OCI-M2 (cell line): Measurements from ENCODE around the gene MYH7.
"Not testable (repeated sequence)": the region's sequence is repeated elsewhere in the genome, so short reads cannot be mapped to it uniquely, and the experiment has no call there.

Experiments used
- DNase-seq: peaks from one replicate; lab custom pipeline; 2025; ENCODE audit not compliant: unreplicated experiment; lab: John Stamatoyannopoulos, UW

Gene MYH7

GRCh38 chr14:23408307-23408630 is 27.2 kb downstream of the MYH7 start:
- no peak for DNase-seq

- DNase-seq, result no peak
Measured at GRCh38 chr14:23407516-23408306, 27.7 kb downstream of the MYH7 start, which contains the start of gene MYH6. Gene MYH6 (minus strand): TSS chr14:23408273. CDS start chr14:23407223, 1,050 bp downstream.

DNA sequence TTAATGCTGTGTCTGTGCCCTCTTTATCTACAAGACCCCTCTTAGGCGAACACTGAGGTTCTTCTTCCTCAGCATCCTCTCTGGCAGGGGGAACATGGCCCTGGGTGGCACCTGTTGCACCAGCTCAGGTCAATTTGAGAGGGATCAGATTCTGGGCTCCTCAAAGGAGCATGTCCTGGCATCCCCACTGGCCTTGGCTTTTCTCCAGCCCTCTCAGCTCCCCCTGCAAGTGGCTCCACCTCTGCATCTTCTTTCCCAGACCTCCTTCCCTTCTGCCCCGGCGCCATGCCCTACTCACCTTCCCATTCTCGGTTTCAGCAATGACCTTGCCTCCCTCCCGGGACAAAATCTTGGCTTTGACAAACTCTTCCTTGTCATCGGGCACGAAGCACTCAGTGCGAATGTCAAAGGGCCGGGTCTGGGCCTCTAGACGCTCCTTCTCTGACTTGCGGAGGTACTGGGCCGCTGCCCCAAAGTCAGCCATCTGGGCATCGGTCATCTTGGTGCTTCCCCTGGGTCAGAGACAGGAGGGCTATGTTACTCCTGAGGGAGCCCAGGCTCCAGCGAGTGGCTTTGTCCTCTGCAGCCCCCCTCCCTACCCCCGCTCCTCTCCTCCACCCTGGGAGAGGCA is 28.6 kb downstream of the MYH7 start:
- no peak for DNase-seq

DNA sequence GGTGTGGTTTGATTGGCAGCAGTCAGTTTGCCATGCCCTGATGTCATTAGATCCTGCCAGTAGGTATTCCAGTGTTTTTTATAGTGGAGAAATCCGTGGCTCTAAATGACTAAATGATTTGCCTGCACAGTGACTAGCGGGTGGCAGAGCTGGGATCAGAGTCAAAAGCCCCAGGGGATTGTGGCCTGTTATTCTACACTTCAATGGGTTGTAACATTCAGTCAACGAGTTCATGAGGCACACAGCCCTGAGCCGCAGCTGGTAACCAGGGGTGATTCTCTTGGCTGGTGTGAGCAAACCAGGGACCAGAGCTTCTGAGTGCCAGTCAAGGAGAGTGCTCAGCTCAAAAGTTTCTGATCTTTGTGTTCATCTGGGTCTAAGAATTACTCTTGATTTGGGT is 29.2 kb downstream of the MYH7 start:
- DNase-seq, result no peak

DNA sequence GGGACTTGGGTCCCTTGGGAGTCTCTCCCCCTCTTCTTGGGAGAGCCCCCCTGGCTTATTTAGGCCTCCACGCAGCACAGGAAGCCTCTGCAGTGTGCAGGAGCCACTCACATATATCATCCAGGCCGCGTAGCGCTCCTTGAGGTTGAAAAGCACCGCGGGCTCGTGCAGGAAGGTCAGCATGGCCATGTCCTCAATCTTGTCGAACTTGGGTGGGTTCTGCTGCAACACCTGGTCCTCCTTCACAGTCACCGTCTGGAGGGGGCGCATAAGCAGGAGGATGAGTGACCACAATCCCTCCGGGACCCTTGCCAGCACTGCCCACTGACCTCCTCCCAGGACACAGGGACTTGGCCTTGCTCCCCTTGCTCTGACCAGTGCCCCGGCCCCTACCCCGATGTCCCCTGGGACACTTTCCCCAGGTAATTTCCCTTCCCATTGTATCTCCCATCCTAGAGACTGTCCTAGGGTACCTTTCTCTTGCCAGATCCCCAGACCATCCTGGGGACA is 29.9 kb downstream of the MYH7 start:
- no peak for DNase-seq

GRCh38 chr14:23405096-23405495 is 30.4 kb downstream of the MYH7 start:
- DNase-seq, result no peak

- no peak for DNase-seq
Measured at GRCh38 chr14:23404331-23404900, 31.0 kb downstream of the MYH7 start.

DNA sequence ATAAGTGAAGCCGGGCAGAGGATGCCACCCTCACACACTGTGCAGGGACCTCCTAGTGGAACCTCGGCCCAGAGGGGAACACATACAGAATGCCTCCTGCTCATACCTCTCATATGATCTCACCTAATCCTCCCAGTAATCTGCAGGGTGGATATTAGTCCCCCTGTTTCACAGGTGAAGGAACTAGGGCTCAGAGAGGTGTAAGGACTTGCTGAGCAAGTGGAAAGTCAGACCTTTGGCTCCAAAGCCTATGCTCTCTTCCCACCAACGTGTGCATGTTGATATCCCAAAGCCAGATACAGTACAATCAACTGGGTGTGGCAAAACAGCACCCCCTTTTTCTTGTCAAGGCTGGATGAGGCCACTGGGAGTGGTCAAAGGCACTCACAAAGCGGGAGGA is 31.6 kb downstream of the MYH7 start:
- no peak for DNase-seq

GRCh38 chr14:23403139-23403438 is 32.4 kb downstream of the MYH7 start:
- DNase-seq, result no peak

GRCh38 chr14:23402296-23403138 is 32.9 kb downstream of the MYH7 start:
- no peak for DNase-seq

- no peak for DNase-seq
Measured at GRCh38 chr14:23401291-23401690, 34.2 kb downstream of the MYH7 start.

GRCh38 chr14:23400496-23401149 is 34.8 kb downstream of the MYH7 start:
- DNase-seq, result not testable (repeated sequence)

DNA sequence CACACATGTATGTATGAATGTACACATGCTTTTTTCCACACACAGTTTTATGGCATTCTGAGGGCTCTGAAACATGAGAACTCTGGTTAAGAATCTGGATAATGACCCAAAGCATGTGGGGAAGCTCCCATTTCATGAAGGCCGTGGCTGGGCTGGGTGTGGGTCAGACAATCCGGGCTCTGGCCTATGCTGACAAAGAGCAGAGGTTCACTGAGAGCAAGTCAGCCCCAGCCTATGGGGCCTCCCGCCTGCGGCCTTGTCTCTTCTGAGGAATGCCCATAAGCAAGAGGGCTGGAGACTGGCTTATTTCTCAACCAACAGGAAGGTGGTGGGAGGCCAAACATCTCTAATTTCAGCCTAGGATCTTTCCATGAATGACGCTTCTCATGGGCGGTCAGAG is 35.9 kb downstream of the MYH7 start:
- DNase-seq, result no peak

DNA sequence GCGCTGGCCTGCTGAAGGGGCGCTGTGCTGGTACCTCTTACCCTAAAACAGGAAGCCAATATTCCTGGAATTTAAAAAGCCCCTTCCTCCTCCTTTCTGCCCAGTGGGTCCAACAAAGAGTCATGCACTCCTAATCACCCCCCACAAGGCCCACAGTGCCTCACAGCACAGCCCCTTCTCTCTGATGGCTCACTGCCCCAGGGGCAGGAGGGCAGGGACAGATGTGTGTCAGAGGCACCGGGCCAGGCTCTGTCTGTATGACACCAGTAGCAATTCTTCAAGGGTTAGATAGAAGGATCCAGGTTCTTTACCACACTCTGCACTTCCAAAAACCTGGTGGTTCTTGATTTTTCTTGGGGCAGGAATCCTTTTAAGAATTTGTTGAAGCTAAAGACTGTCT is 36.3 kb downstream of the MYH7 start:
- no peak for DNase-seq

GRCh38 chr14:23398348-23398747 is 37.1 kb downstream of the MYH7 start:
- DNase-seq, result no peak

DNA sequence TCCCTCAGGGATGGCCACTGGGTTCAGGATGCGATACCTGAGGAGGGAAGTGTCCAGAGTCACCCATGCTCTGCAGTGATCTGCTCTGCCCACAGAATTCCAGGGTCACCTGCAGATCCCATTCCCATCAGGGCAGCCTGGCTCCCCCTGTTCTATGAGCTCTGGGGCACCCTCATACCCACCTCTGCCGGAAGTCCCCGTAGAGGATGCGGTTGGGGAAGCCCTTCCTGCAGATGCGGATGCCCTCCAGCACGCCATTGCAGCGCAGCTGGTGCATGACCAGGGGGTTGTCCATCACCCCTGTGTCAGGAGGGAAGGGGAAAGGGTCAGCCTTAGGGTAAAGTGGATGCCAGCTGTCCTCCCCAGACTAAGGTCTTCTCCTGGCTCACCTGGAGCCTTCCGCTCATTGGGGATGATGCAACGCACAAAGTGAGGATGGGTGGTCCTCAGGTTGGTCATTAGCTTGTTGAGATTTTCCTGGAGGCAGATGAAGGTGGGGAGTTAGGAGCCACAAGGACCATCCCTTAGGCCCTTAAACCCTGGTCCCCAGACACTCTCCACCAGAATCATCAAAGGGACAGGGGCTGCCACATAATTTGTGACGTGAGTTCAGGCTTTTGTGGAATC is 38.6 kb downstream of the MYH7 start:
- DNase-seq, result no peak

DNA sequence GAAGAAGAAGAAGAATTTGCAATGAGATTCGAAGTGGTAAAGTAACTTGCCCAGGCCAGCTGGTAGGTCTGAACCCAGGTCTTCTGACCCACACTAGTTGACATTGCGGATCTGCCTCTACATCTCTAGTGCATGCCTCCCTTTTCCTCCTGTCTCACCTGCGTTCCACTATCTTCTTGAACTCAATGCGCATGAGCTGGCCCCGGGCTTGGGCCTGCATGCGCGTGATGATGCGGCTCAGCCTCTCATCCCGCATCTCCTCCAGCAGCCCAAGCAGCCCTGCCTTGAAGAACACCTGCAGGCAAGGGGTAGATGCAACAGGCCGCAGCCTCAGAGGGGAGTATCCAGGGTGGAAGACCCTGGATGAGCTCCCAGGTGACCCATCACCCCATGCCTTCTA is 39.3 kb downstream of the MYH7 start:
- no peak for DNase-seq

DNA sequence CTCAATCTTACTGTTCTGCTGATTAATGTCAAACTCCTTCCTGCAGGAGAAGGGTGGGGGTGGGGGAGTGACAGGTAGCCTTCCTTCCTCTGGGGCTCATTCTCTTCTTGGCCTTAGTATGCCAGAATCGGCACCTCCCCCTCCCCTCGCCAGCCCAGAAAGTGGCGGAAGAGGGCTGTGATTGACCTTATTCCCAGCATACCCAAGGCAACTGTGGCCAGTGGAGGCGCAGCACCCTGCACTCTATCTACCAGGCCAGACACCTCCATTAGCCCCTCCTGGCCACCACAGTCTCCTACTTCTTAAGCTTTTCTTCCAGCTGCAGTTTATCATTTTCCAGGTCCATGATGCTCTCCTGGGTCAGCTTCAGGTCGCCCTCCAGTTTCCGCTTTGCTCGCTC is 42.8 kb downstream of the MYH7 start:
- no peak for DNase-seq

DNA sequence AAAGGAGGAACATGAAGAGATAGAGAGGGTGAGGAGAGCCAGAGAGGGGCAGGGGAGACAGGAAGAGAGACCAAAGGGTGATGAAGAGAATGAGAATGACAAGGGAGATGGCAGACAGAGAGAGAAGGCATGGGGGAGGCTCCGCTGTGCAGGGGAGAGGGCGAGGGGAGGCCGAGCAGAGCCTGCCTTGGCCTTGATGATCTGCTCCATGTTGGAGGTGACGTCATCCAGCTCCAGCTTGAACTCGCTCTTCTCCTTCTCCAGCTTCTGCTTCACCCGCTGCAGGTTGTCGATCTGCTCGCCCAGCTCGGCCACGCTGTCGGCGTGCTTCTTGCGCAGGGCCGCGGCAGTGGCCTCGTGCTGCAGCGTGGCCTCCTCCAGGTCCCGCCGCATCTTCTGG is 45.6 kb downstream of the MYH7 start:
- DNase-seq, result not testable (repeated sequence)

GRCh38 chr14:23389396-23389795 is 46.1 kb downstream of the MYH7 start:
- DNase-seq, result no peak

DNA sequence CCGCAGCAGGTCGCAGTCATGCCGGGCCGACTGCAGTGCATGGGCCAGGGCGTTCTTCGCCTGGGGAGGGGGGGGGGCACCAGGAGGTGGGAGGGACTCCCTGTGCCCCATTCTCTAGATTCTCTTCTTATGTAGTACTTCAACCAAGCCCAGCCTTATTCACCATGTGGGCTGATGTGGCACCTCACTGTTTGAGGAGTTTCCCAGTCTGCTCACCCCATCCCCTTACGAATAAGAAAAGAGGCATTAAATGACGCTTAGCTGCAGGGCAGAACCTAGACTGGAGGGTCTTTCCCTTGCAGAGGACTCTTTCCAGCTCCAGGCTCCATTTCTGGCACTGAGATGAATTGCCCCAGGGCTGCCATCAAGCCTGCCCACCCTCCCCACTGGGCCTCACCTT is 46.5 kb downstream of the MYH7 start:
- no peak for DNase-seq
